Measurements from ENCODE around the gene FCMR.

FCMR gene

GRCh38 chr1:206911064-206911663 is 10.6 kb downstream of the FCMR start:
- DNase-seq (ENCODE audit: extremely low read depth, insufficient read length): no peak
- Histone ChIP-seq H3K4me3 (replicated peaks; ENCODE audit: low read depth, low read length) (no peak overlapping the region), H3K27me3 (replicated peaks; ENCODE audit: control insufficient read depth, insufficient read depth, low read length) (no peaks in the 10 kb centered on the region), H3K36me3 (ENCODE audit: control insufficient read depth, insufficient read depth, low read length) (peaks cover 44% of the 10 kb centered on the region)
- TF ChIP-seq CTCF (IDR thresholded peaks at IDR 0.05; ENCODE audit: insufficient read depth, low read length, poor library complexity, severe bottlenecking): peak; percentile 66

- H3K36me3 ChIP-seq (ENCODE audit: control insufficient read depth, insufficient read depth, low read length): peaks cover 46% of the 10 kb centered on the region
- H3K4me3 ChIP-seq (replicated peaks; ENCODE audit: low read depth, low read length): no peak overlapping the region
- H3K27me3 ChIP-seq (replicated peaks; ENCODE audit: control insufficient read depth, insufficient read depth, low read length): no peaks in the 10 kb centered on the region
- no peak for DNase-seq (ENCODE audit: extremely low read depth, insufficient read length)
- TF ChIP-seq CTCF (IDR thresholded peaks at IDR 0.05; ENCODE audit: insufficient read depth, low read length, poor library complexity, severe bottlenecking): no peak
These were observed 11.8 kb downstream of the FCMR start for GRCh38 chr1:206909883-206910318.

GRCh38 chr1:206909161-206909882 is 12.4 kb downstream of the FCMR start:
- TF ChIP-seq CTCF (IDR thresholded peaks at IDR 0.05; ENCODE audit: insufficient read depth, low read length, poor library complexity, severe bottlenecking): no peak
- Histone ChIP-seq H3K4me3 (replicated peaks; ENCODE audit: low read depth, low read length) (no peak overlapping the region), H3K36me3 (ENCODE audit: control insufficient read depth, insufficient read depth, low read length) (peaks cover 49% of the 10 kb centered on the region), H3K27me3 (replicated peaks; ENCODE audit: control insufficient read depth, insufficient read depth, low read length) (no peaks in the 10 kb centered on the region)
- no peak for DNase-seq (ENCODE audit: extremely low read depth, insufficient read length)

GRCh38 chr1:206908038-206908437 is 13.7 kb downstream of the FCMR start:
- DNase-seq (ENCODE audit: extremely low read depth, insufficient read length): no peak
- peaks cover 50% of the 10 kb centered on the region for H3K36me3 ChIP-seq (ENCODE audit: control insufficient read depth, insufficient read depth, low read length)
- no peak for TF ChIP-seq CTCF (IDR thresholded peaks at IDR 0.05; ENCODE audit: insufficient read depth, low read length, poor library complexity, severe bottlenecking)

GRCh38 chr1:206907304-206907991 is 14.3 kb downstream of the FCMR start:
- no peak overlapping the region for H3K4me3 ChIP-seq (replicated peaks; ENCODE audit: low read depth, low read length)
- DNase-seq (ENCODE audit: extremely low read depth, insufficient read length): no peak
- peak; percentile 9 for TF ChIP-seq CTCF (IDR thresholded peaks at IDR 0.05; ENCODE audit: insufficient read depth, low read length, poor library complexity, severe bottlenecking)

More at GRCh38 chr1:206908038-206908437, 13.7 kb downstream of the FCMR start:
- Histone ChIP-seq H3K4me3 (replicated peaks; ENCODE audit: low read depth, low read length) (no peak overlapping the region), H3K27me3 (replicated peaks; ENCODE audit: control insufficient read depth, insufficient read depth, low read length) (no peaks in the 10 kb centered on the region)

More at GRCh38 chr1:206907304-206907991, 14.3 kb downstream of the FCMR start:
- Histone ChIP-seq H3K36me3 (ENCODE audit: control insufficient read depth, insufficient read depth, low read length) (peaks cover 50% of the 10 kb centered on the region), H3K27me3 (replicated peaks; ENCODE audit: control insufficient read depth, insufficient read depth, low read length) (no peaks in the 10 kb centered on the region)
